GM12864 (cell line): ENCODE data around the gene MAEA.

Experiments
- DNase-seq: peaks from one replicate; pipeline ENCODE4 v3.0.0-alpha.2; 2011; ENCODE audit warnings: low read depth
- H3K4me3 ChIP-seq: 2 replicates; pipeline ENCODE4 v1.5.1; 2011; ENCODE audit warnings: mild to moderate bottlenecking, low read depth, low read length, control low read depth
- TF ChIP-seq, protein P1 (sequence below): IDR thresholded peaks from 2 replicates; pipeline ENCODE4 v1.5.1; 2011; ENCODE audit warnings: low read depth, mild to moderate bottlenecking, moderate library complexity, low read length, control low read depth, inconsistent platforms; ENCODE audit errors: missing control alignments

The MAEA gene

DNA sequence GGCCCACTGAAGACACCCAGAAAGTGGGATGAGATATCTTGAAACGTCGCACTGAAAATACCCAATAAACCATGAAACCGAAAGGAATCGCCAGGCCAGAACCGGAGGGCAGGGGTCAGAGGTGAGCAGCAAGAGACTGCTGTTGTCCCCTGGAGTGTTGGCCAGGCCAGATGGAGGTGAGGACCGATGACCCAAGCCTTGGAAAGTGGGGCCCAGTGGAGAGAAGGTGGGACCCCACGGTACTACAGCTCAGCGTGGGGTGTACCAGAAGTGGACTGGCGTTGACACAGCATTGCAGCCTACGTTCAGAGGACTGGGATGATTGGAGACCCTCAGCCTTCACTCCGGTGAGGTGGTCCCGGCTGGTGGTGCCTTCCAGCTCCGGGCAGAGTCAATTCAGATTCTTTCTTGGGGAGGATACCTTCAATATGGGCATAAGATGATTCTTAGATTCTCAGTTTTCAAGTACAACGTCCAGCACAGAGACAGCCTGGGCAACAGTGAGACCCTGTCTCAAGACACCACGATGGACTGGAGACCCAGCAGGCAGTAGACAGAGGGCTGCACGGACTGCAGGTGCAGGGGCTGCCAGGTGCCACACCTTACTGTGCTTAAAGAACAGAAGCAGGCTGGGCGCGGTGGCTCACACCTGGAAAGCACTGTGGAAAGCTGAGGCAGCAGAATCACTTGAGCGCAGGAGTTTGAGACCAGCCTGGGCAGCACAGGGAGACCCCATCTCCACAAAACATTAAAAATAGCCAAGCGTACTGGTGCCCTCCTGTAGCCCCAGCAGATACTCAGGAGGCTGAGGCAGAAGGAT, 23.3 kb downstream of the MAEA start:
- TF ChIP-seq, protein P1, sequence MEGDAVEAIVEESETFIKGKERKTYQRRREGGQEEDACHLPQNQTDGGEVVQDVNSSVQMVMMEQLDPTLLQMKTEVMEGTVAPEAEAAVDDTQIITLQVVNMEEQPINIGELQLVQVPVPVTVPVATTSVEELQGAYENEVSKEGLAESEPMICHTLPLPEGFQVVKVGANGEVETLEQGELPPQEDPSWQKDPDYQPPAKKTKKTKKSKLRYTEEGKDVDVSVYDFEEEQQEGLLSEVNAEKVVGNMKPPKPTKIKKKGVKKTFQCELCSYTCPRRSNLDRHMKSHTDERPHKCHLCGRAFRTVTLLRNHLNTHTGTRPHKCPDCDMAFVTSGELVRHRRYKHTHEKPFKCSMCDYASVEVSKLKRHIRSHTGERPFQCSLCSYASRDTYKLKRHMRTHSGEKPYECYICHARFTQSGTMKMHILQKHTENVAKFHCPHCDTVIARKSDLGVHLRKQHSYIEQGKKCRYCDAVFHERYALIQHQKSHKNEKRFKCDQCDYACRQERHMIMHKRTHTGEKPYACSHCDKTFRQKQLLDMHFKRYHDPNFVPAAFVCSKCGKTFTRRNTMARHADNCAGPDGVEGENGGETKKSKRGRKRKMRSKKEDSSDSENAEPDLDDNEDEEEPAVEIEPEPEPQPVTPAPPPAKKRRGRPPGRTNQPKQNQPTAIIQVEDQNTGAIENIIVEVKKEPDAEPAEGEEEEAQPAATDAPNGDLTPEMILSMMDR, result no peak
- no peak overlapping the region for H3K4me3 ChIP-seq
- DNase-seq, result no peak

- H3K4me3 ChIP-seq, result no peak overlapping the region
- TF ChIP-seq, protein P1, result no peak
- DNase-seq, result no peak
These were observed 25.6 kb downstream of the MAEA start for GRCh38 chr4:1315306-1315705.

- DNase-seq, result no peak
- TF ChIP-seq, protein P1, result no peak
- H3K4me3 ChIP-seq, result no peak overlapping the region
These were observed 26.3 kb downstream of the MAEA start for GRCh38 chr4:1315836-1316536.

- TF ChIP-seq, protein P1, result no peak
- DNase-seq, result no peak
- no peak overlapping the region for H3K4me3 ChIP-seq
These were observed 27.0 kb downstream of the MAEA start for GRCh38 chr4:1316537-1317168.

DNA sequence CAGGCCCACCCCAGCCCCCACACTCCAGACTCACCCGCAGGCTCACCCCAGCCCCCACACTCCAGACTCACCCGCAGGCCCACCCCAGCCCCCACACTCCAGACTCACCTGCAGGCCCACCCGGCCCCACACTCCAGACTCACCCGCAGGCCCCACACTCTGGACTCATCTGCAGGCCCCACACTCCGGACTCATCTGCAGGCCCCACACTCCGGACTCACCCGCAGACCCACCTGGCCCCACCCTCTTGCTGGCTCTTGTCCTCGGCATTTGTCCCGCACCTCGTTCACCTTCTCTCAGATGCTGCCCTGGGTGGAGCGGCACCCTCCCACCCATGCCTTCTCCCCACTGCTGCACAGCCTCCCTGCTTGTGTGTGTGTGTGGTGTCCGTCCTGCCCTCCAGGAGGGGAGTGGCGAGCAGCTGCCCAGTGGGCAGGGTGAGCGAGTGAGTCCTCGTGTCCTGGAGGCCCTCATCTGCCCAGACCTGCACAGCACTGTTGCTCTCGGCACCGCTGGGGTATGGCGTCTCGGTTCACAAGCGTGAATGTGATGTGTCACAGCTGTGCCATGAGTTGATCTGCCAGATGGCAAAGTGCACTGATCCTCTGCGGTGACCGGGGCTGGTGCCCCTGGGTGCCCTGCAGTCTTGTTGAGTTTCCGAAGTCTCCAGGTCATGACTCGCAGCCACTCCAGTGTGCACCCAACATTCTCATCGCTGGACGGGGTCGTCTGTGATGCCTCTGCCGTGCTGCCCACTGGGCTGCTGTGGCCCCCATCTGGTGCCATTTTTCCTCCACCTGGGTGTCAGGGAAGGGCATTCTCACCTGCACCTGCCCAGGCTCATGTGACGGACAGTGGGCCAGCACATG, 27.7 kb downstream of the MAEA start:
- DNase-seq, result no peak
- TF ChIP-seq, protein P1, result no peak
- H3K4me3 ChIP-seq, result no peak overlapping the region

- H3K4me3 ChIP-seq, result no peak overlapping the region
- DNase-seq, result no peak
- TF ChIP-seq, protein P1, result no peak
These were observed 28.3 kb downstream of the MAEA start for GRCh38 chr4:1318046-1318375.
